OCI-LY1 (cell line): Measurements from ENCODE around the gene YDJC.
"Not testable (repeated sequence)": the region's sequence is repeated elsewhere in the genome, so short reads cannot be mapped to it uniquely, and the experiment has no call there.

Experiments used
- H2AFZ ChIP-seq: fragments of 200-600 bp; sonication (generic), shearing (Covaris generic); 2 replicates; pipeline ENCODE4 v1.6.0; 2014; ENCODE audit warnings: antibody characterized with exemption, mild to moderate bottlenecking, low read length
- H3F3A ChIP-seq: fragments of 200-600 bp; sonication (generic), shearing (Covaris generic); 2 replicates; pipeline ENCODE4 v1.6.0; 2014; ENCODE audit warnings: mild to moderate bottlenecking, antibody characterized with exemption, low read length, moderate library complexity; ENCODE audit not compliant: insufficient read depth
- H3K27ac ChIP-seq: fragments of 200-600 bp; sonication (generic); 2 replicates; pipeline ENCODE4 v1.5.1; 2014; ENCODE audit warnings: low read length, mixed run types, mild to moderate bottlenecking, low read depth; ENCODE audit not compliant: poor library complexity, severe bottlenecking
- H3K27me3 ChIP-seq: fragments of 200-600 bp; sonication (generic); 2 replicates; pipeline ENCODE4 v1.6.0; 2014; ENCODE audit warnings: antibody characterized with exemption, mild to moderate bottlenecking, low read length, moderate library complexity; ENCODE audit not compliant: insufficient read depth
- H3K36me3 ChIP-seq: fragments of 200-600 bp; sonication (generic); 2 replicates; pipeline ENCODE4 v1.6.1; 2014; ENCODE audit warnings: mild to moderate bottlenecking, antibody characterized with exemption, low read length, moderate library complexity, mixed read lengths; ENCODE audit not compliant: insufficient read depth
- H3K4me1 ChIP-seq: fragments of 200-600 bp; sonication (generic); 2 replicates; pipeline ENCODE4 v1.5.1; 2014; ENCODE audit warnings: mild to moderate bottlenecking, low read length, moderate library complexity; ENCODE audit not compliant: insufficient read depth, severe bottlenecking
- H3K4me2 ChIP-seq: fragments of 200-600 bp; sonication (generic), shearing (Covaris generic); 2 replicates; pipeline ENCODE4 v1.6.1; 2014; ENCODE audit warnings: low read length
- H3K4me3 ChIP-seq: fragments of 200-600 bp; sonication (generic); 2 replicates; pipeline ENCODE4 v1.5.1; 2014; ENCODE audit warnings: low read length, low read depth, mild to moderate bottlenecking, mixed read lengths; ENCODE audit not compliant: poor library complexity, severe bottlenecking
- H3K79me2 ChIP-seq: fragments of 200-600 bp; shearing (Covaris generic); 2 replicates; pipeline ENCODE4 v1.6.1; 2016; ENCODE audit warnings: mixed run types, low read length, mixed read lengths; ENCODE audit not compliant: insufficient read depth
- H3K9ac ChIP-seq: fragments of 200-600 bp; sonication (generic), shearing (Covaris generic); 2 replicates; pipeline ENCODE4 v1.6.1; 2014; ENCODE audit warnings: mild to moderate bottlenecking, low read length, mixed read lengths
- H3K9me2 ChIP-seq: fragments of 200-600 bp; sonication (generic), shearing (Covaris generic); 2 replicates; pipeline ENCODE4 v1.6.1; 2014; ENCODE audit warnings: low read depth, mild to moderate bottlenecking, low read length, mixed read lengths
- H3K9me3 ChIP-seq: fragments of 200-600 bp; shearing (Covaris generic); 2 replicates; pipeline ENCODE4 v1.6.1; 2014; ENCODE audit warnings: low read length, mixed read lengths
- H4K20me1 ChIP-seq: fragments of 200-600 bp; sonication (generic), shearing (Covaris generic); 2 replicates; pipeline ENCODE4 v1.6.0; 2016; ENCODE audit warnings: mild to moderate bottlenecking, low read length; ENCODE audit not compliant: insufficient read depth
- EZH2 ChIP-seq: fragments of 200-600 bp; sonication (generic), shearing (Covaris generic); IDR thresholded peaks from 2 replicates; pipeline ENCODE4 v1.8.0; 2017; ENCODE audit warnings: borderline replicate concordance, mixed run types, mild to moderate bottlenecking, antibody characterized with exemption, low read length, moderate library complexity, mixed read lengths
- TF ChIP-seq, protein P1 (sequence below): fragments of 200-600 bp; sonication (generic), shearing (Covaris generic); IDR thresholded peaks from 2 replicates; pipeline ENCODE4 v1.5.1; 2017; ENCODE audit warnings: mild to moderate bottlenecking, antibody characterized with exemption, low read length, moderate library complexity, mixed read lengths

YDJC gene

DNA sequence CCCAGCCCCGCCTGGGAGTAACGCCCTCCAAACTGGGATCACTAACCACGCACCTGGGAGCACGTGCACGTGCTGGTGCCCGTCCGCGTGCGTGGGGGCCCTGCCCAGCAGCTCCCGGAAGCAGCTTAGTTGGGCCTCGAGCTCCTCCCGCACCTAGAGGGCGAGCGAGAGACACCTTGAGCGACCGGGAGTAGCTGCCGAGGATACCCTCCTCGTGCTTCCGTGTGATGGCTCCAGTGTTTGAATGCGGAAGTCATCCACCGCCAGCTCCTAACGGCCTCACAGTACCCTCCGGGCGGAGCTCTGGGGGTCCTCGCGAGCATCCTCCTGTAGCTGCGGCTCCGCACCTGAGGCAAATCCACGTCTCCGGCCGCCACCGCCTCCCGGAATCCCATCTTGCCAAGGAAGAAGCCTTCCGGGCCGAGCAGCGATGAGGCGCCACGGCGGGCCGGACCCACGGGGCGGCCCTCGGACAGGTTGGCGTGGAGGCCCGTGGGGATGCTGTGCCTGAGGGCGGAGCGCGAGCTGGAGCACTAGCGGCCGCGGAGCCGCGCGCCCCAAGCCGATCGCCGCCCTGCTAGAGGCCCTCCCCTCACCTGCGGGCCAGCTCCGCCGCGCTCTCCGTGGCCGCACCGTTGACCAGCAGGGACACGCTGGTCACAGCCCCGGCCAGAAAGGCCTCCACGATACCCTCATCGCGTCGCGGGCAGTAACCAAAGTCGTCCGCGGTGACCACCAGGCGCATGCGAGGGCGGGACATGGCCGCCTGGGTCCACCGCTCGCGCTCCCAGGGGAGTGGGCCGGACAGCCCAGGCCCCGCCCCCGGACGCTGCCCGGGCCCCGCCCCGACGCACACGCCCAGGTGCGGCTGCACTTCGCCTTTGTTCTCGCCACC lies at the start of gene YDJC:
TSS of gene YDJC (minus strand) at position 768 of the 895 bp plus-strand sequence. CDS start at position 760, 8 bp downstream.
- peak within 1 kb of the TSS; percentile 99 for H3K9ac ChIP-seq
- peak within 1 kb of the TSS; percentile 84 for H3K27ac ChIP-seq
- peak within 1 kb of the TSS; percentile 97 for H3K4me3 ChIP-seq
- peaks cover 3% of the 10 kb centered on the region; the same call in 1 of the 2 replicates for H3F3A ChIP-seq
- TF ChIP-seq EZH2 = no peak
- TF ChIP-seq, protein P1, sequence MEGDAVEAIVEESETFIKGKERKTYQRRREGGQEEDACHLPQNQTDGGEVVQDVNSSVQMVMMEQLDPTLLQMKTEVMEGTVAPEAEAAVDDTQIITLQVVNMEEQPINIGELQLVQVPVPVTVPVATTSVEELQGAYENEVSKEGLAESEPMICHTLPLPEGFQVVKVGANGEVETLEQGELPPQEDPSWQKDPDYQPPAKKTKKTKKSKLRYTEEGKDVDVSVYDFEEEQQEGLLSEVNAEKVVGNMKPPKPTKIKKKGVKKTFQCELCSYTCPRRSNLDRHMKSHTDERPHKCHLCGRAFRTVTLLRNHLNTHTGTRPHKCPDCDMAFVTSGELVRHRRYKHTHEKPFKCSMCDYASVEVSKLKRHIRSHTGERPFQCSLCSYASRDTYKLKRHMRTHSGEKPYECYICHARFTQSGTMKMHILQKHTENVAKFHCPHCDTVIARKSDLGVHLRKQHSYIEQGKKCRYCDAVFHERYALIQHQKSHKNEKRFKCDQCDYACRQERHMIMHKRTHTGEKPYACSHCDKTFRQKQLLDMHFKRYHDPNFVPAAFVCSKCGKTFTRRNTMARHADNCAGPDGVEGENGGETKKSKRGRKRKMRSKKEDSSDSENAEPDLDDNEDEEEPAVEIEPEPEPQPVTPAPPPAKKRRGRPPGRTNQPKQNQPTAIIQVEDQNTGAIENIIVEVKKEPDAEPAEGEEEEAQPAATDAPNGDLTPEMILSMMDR = peak; percentile 81
- peaks cover 50% of the 10 kb centered on the region for H3K4me1 ChIP-seq
- no peaks in the 10 kb centered on the region for H4K20me1 ChIP-seq
- no peaks in the 10 kb centered on the region for H3K9me2 ChIP-seq
- H3K9me3 ChIP-seq = no peaks in the 10 kb centered on the region
- H3K79me2 ChIP-seq = peaks cover 4% of the 10 kb centered on the region; the same call in 1 of the 2 replicates
- H2AFZ ChIP-seq = no peak within 1 kb of the TSS
- peaks cover 21% of the 10 kb centered on the region for H3K36me3 ChIP-seq
- H3K4me2 ChIP-seq = peak within 1 kb of the TSS; percentile 80
- H3K27me3 ChIP-seq = no peaks in the 10 kb centered on the region

DNA sequence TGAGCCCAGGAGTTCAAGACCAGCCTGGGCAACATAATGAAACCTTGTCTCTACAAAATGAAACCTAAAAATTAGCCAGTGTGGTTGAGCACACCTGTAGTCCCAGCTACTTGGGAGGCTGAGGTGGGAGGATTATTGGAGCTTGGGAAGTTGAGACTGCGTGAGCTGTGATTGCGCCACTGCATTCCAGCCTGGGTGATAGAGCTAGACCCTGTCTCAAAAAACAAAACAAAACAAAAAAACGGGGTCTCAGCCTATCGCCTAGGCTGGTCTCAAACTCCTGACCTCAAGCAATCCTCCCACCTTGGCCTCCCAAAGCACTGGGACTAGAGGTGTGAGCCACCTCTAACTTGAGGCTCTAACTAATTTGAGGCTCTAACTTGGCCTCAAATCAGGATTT lies 49.6 kb upstream of the YDJC start:
- Histone ChIP-seq H3K9me2 (no peaks in the 10 kb centered on the region), H3K79me2 (no peaks in the 10 kb centered on the region), H3K4me2 (no peak overlapping the region), H3K9me3 (no peaks in the 10 kb centered on the region), H3K36me3 (peaks cover 55% of the 10 kb centered on the region), H3K9ac (no peak overlapping the region), H3K4me3 (no peak overlapping the region), H3F3A (no peaks in the 10 kb centered on the region), H3K27ac (no peak overlapping the region), H3K27me3 (no peaks in the 10 kb centered on the region), H3K4me1 (peaks cover 8% of the 10 kb centered on the region), H2AFZ (no peak overlapping the region), H4K20me1 (no peaks in the 10 kb centered on the region)
- TF ChIP-seq EZH2 = no peak
- TF ChIP-seq, protein P1 = no peak

DNA sequence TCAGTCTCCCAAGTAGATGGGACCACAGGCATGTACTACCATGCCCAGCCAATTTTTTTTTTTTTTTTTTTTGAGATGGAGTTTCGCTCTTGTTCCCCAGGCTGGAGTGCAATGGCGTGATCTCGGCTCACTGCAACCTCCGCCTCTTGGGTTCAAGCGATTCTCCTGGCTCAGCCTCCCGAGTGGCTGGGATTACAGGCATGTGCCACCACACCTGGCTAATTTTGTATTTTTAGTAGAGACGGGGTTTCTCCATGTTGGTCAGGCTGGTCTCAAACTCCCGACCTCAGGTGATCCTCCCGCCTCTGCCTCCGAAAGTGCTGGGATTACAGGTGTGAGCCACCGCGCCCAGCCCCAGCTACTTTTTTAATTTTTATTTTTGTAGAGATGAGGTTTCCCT lies 49.0 kb upstream of the YDJC start:
- H3K27me3 ChIP-seq, H4K20me1 ChIP-seq, H3K4me1 ChIP-seq, H3K9me2 ChIP-seq, H3F3A ChIP-seq, H3K9ac ChIP-seq, H3K27ac ChIP-seq, H2AFZ ChIP-seq, H3K4me2 ChIP-seq, H3K4me3 ChIP-seq, H3K79me2 ChIP-seq, H3K9me3 ChIP-seq: not testable (repeated sequence)
- H3K36me3 ChIP-seq = peaks cover 59% of the 10 kb centered on the region
